NCI-H2227 (cell line): ENCODE data around the gene KIFC1.
A peak's percentile ranks its signal among the peaks of the same experiment; 100 is the strongest.

ENCODE experiments used
- DNase-seq: peaks from one replicate; lab custom pipeline; 2025; ENCODE audit not compliant: unreplicated experiment; lab: John Stamatoyannopoulos, UW

KIFC1 gene

GRCh38 chr6:33439956-33440648 is 48.5 kb downstream of the KIFC1 start:
- no peak for DNase-seq

GRCh38 chr6:33440649-33441309 is 49.2 kb downstream of the KIFC1 start:
- no peak for DNase-seq

GRCh38 chr6:33441457-33441856 is 49.8 kb downstream of the KIFC1 start:
- no peak for DNase-seq

GRCh38 chr6:33442283-33442682 is 50.7 kb downstream of the KIFC1 start:
- no peak for DNase-seq

GRCh38 chr6:33443025-33443424 is 51.4 kb downstream of the KIFC1 start:
- no peak for DNase-seq

- DNase-seq, result no peak
Measured at GRCh38 chr6:33443619-33444504, 52.2 kb downstream of the KIFC1 start.

- DNase-seq, result no peak
Measured at GRCh38 chr6:33445119-33445603, 53.5 kb downstream of the KIFC1 start.

- no peak for DNase-seq
Measured at GRCh38 chr6:33446356-33446755, 54.7 kb downstream of the KIFC1 start.

- DNase-seq, result no peak
Measured at GRCh38 chr6:33450434-33450833, 58.8 kb downstream of the KIFC1 start.

GRCh38 chr6:33451606-33452005 is 60.0 kb downstream of the KIFC1 start:
- no peak for DNase-seq

GRCh38 chr6:33452496-33452895 is 60.9 kb downstream of the KIFC1 start:
- no peak for DNase-seq

- DNase-seq, result peak; percentile 24
Measured at GRCh38 chr6:33453393-33454008, 61.9 kb downstream of the KIFC1 start.

- DNase-seq, result peak; percentile 98
Measured at GRCh38 chr6:33454009-33454946, 62.7 kb downstream of the KIFC1 start, which contains the start of gene ZBTB9. TSS of gene ZBTB9 (plus strand) at chr6:33454576. CDS start at chr6:33455101, 525 bp downstream.

GRCh38 chr6:33455051-33455450 is 63.4 kb downstream of the KIFC1 start:
- DNase-seq, result no peak

GRCh38 chr6:33456156-33456555 is 64.5 kb downstream of the KIFC1 start:
- DNase-seq, result no peak

- no peak for DNase-seq
Measured at GRCh38 chr6:33458676-33459075, 67.1 kb downstream of the KIFC1 start.

GRCh38 chr6:33459226-33459625 is 67.6 kb downstream of the KIFC1 start:
- DNase-seq, result no peak
